ENCODE data around the gene FBF1.
A peak's percentile ranks its signal among the peaks of the same experiment; 100 is the strongest.

The FBF1 gene

GRCh38 chr17:75908201-75908600 is 32.6 kb downstream of the FBF1 start:
- TF ChIP-seq CTCF (IDR thresholded peaks at IDR 0.05; ENCODE audit: borderline replicate concordance, insufficient read depth, low read depth, low read length) = no peak

GRCh38 chr17:75906143-75906884 is 34.5 kb downstream of the FBF1 start:
- TF ChIP-seq CTCF (IDR thresholded peaks at IDR 0.05; ENCODE audit: borderline replicate concordance, insufficient read depth, low read depth, low read length) = no peak
- no peak overlapping the region for H3K4me3 ChIP-seq (ENCODE audit: low read depth, low read length)

More at GRCh38 chr17:75908201-75908600, 32.6 kb downstream of the FBF1 start:
- H3K4me3 ChIP-seq (ENCODE audit: low read depth, low read length) = no peak overlapping the region

GRCh38 chr17:75904749-75905521 is 35.9 kb downstream of the FBF1 start, which contains the start of gene MRPL38:
Gene MRPL38 (minus strand): TSS chr17:75904884. CDS start chr17:75904875, 9 bp downstream.
- peak; percentile 94 for TF ChIP-seq CTCF (IDR thresholded peaks at IDR 0.05; ENCODE audit: borderline replicate concordance, insufficient read depth, low read depth, low read length)
- peak within 1 kb of the TSS; percentile 88 for H3K4me3 ChIP-seq (ENCODE audit: low read depth, low read length)

- no peak overlapping the region for H3K4me3 ChIP-seq (ENCODE audit: low read depth, low read length)
Observed at GRCh38 chr17:75902406-75902805, 38.4 kb downstream of the FBF1 start.

GRCh38 chr17:75901727-75902126 is 39.1 kb downstream of the FBF1 start:
- no peak for TF ChIP-seq CTCF (IDR thresholded peaks at IDR 0.05; ENCODE audit: borderline replicate concordance, insufficient read depth, low read depth, low read length)
- no peak overlapping the region for H3K4me3 ChIP-seq (ENCODE audit: low read depth, low read length)

More at GRCh38 chr17:75902406-75902805, 38.4 kb downstream of the FBF1 start:
- no peak for TF ChIP-seq CTCF (IDR thresholded peaks at IDR 0.05; ENCODE audit: borderline replicate concordance, insufficient read depth, low read depth, low read length)

- no peak overlapping the region for H3K4me3 ChIP-seq (ENCODE audit: low read depth, low read length)
- TF ChIP-seq CTCF (IDR thresholded peaks at IDR 0.05; ENCODE audit: borderline replicate concordance, insufficient read depth, low read depth, low read length) = no peak
Observed at GRCh38 chr17:75900691-75901533, 39.9 kb downstream of the FBF1 start.

All from GM12875 (cell line).